Gastrocnemius medialis (tissue), 4 donors: ENCODE data around the gene FAM181A.

Source experiments
- POLR2A ChIP-seq, 2 donors: fragments of 450-650 bp; IDR thresholded peaks; one replicate each; pipeline ENCODE4 v1.6.1; 2017; ENCODE audit warnings: antibody characterized with exemption in 2 of 2, mild to moderate bottlenecking in 2 of 2, moderate library complexity in 2 of 2
- TF ChIP-seq, protein P1 (sequence below), 5 experiments: fragments of 450-650 bp in 3 of 5; fragments of 200-600 bp in 2 of 5; sonication (generic) in 2 of 5; IDR thresholded peaks in 4 of 5; conservative IDR thresholded peaks in 1 of 5; 1 replicate in 4 of 5; 2 replicates in 1 of 5; pipeline ENCODE4 v1.5.1; 2016 to 2019; ENCODE audit warnings: antibody characterized with exemption in 5 of 5, mild to moderate bottlenecking in 3 of 5, moderate library complexity in 3 of 5

DNA sequence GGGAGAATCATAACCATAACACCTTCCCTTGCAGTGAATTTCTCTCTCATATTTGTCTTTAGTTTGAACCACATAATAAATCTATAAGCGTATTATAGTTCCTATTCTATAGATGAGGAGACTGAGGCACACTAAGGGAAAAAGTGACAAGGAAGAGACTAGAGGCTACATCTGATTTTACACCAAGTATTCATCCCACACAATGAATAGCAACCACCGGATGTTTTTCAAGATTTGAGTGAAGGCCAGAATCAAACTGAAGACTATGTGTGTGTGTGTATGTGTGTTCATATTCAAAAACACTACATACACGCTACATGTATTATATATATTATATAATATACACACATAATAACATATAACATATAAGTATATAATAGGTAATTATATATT is 44.5 kb downstream of the FAM181A start:
- TF ChIP-seq, protein P1, sequence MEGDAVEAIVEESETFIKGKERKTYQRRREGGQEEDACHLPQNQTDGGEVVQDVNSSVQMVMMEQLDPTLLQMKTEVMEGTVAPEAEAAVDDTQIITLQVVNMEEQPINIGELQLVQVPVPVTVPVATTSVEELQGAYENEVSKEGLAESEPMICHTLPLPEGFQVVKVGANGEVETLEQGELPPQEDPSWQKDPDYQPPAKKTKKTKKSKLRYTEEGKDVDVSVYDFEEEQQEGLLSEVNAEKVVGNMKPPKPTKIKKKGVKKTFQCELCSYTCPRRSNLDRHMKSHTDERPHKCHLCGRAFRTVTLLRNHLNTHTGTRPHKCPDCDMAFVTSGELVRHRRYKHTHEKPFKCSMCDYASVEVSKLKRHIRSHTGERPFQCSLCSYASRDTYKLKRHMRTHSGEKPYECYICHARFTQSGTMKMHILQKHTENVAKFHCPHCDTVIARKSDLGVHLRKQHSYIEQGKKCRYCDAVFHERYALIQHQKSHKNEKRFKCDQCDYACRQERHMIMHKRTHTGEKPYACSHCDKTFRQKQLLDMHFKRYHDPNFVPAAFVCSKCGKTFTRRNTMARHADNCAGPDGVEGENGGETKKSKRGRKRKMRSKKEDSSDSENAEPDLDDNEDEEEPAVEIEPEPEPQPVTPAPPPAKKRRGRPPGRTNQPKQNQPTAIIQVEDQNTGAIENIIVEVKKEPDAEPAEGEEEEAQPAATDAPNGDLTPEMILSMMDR (IDR thresholded peaks at IDR 0.05 in 4 of 5, conservative IDR thresholded peaks at IDR 0.05 in 1 of 5) = no peak
- no peak for TF ChIP-seq POLR2A (IDR thresholded peaks at IDR 0.05)
